ENCODE measurements around the gene RIPOR1.
A peak's percentile ranks its signal among the peaks of the same experiment; 100 is the strongest.
"Not testable (repeated sequence)": the region's sequence is repeated elsewhere in the genome, so short reads cannot be mapped to it uniquely, and the experiment has no call there.

RIPOR1 gene, protein sequence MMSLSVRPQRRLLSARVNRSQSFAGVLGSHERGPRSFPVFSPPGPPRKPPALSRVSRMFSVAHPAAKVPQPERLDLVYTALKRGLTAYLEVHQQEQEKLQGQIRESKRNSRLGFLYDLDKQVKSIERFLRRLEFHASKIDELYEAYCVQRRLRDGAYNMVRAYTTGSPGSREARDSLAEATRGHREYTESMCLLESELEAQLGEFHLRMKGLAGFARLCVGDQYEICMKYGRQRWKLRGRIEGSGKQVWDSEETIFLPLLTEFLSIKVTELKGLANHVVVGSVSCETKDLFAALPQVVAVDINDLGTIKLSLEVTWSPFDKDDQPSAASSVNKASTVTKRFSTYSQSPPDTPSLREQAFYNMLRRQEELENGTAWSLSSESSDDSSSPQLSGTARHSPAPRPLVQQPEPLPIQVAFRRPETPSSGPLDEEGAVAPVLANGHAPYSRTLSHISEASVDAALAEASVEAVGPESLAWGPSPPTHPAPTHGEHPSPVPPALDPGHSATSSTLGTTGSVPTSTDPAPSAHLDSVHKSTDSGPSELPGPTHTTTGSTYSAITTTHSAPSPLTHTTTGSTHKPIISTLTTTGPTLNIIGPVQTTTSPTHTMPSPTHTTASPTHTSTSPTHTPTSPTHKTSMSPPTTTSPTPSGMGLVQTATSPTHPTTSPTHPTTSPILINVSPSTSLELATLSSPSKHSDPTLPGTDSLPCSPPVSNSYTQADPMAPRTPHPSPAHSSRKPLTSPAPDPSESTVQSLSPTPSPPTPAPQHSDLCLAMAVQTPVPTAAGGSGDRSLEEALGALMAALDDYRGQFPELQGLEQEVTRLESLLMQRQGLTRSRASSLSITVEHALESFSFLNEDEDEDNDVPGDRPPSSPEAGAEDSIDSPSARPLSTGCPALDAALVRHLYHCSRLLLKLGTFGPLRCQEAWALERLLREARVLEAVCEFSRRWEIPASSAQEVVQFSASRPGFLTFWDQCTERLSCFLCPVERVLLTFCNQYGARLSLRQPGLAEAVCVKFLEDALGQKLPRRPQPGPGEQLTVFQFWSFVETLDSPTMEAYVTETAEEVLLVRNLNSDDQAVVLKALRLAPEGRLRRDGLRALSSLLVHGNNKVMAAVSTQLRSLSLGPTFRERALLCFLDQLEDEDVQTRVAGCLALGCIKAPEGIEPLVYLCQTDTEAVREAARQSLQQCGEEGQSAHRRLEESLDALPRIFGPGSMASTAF

DNA sequence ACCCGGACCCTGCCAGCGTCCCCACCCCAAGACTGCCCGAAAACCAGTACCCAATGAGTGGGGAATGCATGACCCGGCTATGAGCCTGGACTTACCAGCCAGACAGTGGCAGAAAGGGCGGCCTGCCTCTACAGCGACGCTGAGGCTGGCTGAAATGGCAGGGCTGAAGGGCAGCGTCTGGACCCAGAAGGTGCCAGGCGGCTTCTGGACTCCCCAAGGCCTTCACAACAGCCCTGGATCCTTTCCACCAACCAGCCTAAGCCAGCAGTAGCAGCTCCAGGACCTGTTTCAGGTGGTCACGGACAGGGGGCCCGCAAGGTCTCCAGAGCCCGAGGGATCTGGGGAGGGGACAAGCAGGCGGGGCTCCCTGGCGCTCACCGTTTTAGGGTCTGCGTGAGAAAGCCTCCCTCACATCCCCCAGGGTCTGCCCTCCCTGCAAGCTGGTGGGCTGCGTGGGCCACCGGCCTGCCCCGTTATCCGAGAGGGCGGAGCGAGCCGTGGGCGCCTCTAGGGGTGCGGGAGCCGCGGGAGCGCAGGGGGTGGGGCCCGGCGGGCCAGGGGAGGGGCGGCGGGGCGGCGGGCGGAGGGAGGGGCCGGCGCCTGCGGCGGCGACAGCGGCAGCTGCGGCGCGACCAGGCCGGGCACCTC is at the start of gene RIPOR1:
RIPOR1 (plus strand) TSS at position 608 of the 648 bp plus-strand sequence. CDS start 9,618 bp downstream, outside the sequence.
- DNase-seq, result no peak

DNA sequence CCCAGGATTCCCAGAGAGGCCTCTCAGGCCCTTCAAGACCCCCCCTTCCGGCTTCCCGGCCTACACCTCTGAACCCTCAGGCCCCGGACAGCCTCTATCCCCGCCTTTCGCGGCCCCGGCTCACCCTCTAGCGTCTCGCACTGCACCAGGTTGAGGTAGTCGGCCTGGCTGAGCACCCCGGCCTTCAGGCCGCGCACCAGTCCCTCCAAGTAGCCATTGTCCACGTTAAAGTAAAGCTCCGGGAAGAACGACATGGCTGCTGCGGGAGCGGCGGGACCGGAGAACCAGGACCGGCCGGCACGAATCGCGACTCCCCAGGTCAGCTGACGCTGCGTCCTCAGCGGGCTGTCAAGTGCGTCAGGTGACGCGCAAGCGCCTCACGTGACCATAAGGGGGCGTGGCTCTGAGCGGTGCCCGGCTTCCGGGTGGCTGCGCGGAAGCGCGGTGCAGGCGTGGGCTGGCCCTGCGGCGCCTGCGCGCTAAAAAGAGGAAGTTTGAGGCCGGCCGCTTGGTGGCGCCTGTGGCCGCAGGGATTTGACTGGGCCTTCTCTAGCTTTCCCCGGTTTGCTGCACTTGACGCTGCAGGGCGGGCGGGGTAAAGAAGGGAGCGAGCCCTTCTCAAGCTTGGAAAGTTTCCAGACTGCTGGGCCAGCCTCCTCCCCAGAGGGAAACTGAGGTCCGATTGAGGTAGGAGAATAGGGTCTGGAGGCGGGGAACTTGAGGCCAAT is 47.6 kb upstream of the RIPOR1 start, which contains the start of gene ATP6V0D1:
ATP6V0D1 (minus strand) TSS at position 325 of the 728 bp plus-strand sequence; CDS start at position 254, 71 bp downstream.
- DNase-seq, result peak; percentile 90

DNA sequence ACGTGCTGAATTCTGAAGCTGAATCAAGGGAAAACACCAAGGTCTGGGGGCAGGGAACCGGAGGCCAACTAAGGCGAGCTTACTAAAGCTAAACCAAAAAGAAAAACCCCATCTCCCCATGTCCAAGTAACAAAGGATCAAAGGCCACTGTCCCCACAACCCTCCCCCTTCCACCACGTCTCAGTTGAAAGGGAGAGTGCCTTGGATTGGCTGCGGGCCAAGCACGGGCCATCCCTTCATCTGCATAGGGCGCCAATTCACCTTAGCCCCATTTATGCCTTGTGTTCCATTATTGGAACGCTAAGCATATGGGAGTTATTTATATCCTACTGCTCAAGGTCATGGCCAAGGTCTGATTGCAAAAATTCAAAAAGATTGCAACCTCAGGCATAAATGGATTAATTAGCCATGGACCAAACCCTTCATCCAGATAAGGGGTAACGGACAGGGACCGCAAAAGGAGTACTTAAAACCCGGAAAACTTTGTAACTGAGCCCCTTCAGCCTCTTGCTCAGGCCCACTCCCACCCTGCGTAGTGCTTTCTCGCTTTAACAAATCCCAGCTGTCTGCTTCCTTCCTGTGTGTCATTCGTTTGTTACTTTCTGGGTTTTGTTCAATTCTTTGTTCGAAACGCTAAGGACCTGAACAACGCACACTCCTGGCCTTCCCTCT is 46.9 kb upstream of the RIPOR1 start:
- DNase-seq, result no peak

DNA sequence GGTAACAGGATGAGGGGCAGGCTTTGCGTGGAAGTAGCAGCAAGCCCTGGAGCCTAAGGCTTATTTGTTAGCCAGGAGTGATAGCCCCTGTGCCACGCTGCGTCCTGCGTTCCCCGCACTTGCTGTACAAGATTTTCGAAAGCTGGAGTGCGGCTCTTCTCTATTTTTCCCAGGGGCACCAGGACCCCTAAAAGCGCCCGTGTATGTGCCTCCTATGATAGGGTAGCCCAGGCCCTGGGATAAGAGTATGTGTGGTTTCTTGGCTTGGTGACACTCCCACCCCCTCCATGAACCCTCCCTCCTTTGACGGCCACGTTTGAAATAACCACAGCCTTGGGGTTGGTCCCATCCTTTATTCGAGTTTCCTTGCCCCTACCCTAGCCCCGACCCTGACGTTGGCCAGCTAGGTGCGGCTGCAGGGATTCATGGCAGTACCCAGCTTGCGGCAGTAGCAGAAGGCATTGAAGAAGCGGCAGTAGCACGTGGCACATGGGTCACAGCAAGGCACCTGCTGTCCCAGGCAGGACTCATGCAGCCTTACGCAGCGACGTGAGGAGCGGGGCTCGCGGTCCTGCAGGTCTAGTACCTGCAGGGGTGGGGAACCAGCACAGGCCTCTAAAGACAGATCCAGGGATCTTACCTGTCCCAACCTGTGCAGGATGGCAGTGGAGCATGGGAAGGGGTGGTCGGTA is 46.2 kb upstream of the RIPOR1 start:
- no peak for DNase-seq

DNA sequence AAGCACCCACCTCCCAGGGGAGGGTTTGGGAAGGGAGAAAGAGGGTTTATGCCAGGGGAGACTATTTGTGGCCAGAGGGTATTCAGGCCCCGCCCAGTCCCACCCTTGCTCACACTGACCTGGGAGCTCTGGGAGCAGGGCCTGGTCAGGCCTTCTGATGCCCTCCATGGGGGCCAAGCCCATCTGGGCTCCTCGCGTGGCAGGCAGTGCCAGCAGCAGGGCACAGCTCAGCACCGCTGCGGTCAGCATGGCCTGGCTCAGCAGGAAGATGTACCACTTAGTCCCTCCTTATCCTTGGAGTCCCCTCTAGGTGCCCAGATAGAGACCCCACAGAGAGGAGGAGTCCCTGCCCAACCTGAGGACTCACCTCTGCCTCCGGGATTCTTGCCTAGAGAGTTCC is 45.5 kb upstream of the RIPOR1 start, which contains the start of gene AGRP:
AGRP (minus strand) TSS at position 398 of the 400 bp plus-strand sequence; CDS start at position 249, 149 bp downstream.
- DNase-seq, result no peak

DNA sequence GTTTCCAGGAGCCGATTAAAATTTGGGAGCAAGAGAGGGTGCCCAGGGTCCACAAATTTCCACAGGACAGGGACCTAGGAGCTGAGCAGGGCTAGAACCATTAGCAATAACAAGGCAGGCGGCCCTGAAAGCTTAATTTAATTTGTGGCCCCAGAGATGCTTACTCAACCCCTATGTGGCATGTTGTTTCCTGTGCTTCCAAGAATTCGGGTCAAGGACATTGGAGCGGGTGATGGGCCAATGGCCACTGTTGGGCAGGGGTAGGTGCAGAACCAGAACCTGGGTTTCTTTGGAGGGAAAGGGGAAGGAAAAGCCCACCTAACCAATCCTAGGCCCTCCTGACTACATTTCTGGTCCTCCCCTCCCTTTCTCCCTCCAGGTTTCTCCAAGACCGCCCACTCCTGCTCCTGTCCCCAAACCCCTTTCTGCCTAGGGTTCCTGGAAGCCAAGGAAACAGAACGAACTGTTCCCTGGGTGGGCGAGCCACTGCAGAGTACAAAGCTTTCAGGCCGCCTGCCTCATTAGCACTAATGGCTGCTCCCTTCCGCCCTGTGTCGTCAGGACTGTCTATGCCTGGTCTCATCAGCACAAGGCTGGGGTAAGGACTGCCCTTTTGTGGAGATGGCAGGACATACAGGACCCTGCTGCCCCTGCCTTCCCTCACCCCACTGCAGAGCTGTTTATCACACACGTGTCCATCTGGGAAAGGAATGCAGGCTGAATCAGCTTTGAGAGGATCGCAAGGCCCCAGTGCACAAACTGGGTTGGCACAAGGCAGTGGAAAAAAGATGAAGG is 44.7 kb upstream of the RIPOR1 start:
- DNase-seq, result no peak

DNA sequence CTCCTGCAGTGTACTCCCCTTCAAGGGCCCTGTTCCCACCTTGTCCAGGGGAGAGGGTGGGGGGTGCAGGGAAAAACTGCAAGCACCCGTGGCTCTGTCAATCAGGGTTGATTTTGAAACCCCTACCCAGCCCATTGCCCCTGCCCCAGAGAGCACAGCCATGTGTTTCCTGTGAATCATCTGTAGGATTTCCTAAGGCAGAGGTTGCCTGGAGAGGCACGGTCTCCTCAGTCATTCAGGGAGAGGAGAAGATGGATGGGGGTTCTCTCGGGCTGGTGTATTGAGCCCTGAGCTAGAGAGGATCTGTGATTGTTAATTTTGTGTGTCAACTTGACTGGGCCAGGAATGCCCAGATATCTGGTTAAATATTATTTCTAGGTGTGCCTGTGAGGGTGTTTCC is 41.8 kb upstream of the RIPOR1 start:
- no peak for DNase-seq

DNA sequence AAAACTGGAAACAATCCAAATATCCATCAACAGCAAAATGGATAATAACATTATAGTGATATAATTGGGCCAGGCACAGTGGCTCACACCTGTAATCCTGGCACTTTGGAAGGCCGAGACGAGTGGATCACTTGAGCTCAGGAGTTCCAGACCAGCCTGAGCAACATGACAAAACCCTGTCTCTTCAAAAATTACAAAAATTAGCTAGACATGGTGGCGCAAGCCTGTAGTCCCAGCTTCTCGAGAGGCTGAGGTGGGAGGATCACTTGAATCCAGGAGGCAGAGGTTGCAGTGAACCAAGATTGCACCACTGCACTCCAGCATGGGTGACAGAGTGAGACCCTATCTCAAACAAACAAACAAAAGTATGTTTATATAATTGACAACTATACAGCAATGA is 41.1 kb upstream of the RIPOR1 start:
- DNase-seq, result not testable (repeated sequence)

DNA sequence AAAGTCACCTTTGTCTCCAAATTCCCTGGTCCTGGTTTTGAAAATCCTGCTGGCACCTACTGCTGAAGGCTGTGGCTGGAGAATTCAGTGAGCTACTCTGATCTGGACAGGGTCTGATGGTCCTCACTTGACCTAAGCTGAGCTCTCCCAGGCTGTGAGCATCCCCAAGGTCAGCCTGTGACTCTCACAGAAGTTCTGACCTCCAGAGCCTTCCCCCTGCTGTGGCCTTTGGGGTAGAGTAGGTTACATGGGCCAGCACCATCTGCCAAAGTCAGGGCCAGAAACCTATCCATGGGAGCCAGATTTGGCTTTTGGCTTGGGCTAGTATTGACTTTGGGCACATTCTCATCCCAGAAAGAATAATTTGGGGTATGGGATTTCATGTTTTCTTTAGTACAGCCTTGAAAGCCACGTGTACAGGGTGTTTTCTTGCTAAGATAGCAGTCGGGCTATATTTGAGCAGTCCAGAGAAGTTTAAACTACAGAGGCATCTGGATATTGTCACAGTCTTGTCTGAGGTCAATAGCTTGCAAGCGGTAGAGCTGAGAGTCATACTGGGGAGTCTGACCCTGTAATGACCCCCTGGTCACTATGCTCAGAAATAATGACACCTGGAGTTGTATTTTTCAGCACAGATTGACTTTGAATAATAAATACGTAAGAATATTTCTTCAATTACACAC is 39.1 kb upstream of the RIPOR1 start:
- DNase-seq, result no peak

DNA sequence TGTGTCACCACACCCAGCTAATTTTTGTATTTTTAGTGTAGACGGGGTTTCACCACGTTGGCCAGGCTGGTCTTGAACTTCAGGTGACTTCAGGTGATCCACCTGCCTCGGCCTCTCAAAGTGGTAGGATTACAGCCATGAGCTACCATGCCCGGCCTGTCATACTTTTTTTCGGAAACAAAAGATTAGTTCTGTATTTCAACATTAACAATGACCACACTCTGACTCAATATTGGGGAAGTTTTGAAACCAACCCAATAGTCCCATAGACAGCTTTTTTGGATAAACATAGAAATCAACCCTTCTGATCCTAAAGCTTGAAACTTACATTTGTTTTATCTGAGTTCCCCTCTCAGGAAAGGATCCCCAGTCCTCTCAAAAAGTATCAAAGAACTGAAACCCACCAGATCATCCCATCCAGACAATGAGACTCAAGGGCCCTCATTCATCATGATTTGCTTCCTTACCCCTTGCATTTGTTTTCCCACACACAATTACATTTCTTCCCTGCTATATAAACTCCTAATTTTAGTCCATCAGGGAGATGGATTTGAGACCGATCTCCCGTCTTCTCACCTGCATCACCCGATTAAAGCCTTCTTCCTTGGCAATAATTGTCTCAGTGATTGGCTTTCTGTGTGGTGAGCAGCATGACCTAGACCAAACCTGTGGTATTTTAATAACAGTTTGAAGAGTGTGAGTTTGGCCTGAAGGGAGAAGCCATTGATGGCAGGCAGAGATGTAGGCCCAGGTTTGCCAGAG is 38.1 kb upstream of the RIPOR1 start:
- DNase-seq, result no peak

DNA sequence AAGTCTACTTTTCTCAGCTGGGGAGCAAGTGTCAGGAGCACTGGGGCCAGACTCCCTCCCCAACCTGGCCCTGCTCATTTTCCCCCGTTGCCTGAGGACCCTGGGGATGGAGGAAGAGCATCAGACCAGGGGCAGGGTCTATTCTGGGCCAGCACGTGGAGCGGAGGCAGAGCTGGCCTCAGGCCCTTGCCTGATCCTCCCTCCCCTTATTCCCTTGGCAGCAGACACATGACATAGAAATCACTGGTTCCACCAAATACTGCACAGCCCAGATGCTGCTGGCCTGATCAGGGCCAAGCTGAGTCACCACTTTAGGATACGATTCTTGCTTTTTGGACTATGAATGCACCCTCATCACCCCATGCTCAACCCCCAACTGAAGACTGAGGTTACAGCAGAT is 29.5 kb upstream of the RIPOR1 start:
- no peak for DNase-seq

DNA sequence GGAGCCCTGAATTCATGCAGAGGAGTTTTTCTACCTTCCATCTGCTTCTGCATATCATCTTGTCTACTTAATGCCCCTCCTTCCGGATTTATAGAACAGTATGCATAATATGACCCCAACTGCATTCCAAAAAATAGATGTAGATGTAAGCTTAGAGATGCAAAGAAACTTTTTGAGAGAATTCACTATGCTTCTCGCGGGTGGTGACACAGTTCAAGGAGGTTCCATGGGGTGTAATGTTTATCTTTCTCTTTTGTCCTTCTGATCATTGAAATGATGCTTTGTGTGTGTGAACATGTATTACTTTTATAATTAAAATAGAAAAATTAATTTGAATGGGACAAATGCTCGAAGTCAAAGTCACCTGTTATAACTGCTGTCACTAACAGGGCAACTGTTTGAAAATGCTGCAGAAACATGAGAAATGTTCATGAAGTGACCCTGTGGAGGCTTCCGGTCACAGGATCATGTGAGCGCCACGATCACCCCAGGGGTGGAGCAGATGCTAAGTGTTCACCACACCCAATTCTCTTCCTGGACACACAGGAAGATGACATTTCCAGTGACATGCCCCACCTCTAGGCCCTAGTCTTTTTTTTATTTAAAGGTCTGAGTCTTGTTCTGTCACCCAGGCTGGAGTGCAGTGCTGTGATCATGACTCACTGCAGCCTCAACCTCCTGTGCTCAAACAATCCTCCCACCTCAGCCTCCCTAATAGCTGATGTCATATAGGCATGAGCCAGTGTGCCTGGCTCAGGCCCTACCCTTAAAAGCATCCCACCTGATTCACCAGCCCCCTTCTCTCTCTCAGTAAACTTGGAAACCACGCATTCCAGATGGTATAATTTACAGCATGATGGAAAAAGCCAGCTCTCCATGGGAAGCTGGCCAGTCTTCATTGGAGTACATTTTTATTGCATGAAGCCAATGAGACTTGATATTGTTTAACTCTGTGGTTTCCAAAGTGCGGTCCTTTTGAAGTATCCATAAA is 24.3 kb upstream of the RIPOR1 start:
- no peak for DNase-seq

DNA sequence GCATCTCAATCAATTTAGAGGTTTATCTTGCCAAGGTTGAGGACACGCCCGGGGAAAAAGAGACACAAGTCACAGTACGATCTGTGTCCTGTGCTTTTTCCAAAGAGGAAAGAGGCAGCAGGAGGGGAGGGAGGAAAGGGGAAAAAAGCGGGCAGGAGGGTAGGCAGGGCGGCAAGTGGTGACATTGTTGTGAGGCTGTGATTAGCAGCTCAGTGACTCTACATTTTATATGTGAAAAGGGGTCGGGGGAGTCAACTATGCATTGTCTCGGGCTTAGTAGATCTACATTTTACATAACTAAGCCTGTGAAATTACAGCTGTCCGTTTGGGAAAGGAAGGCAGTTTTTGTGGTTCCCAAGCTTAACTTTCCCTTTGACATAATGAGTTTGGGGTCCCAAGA is 22.2 kb upstream of the RIPOR1 start:
- DNase-seq, result no peak

DNA sequence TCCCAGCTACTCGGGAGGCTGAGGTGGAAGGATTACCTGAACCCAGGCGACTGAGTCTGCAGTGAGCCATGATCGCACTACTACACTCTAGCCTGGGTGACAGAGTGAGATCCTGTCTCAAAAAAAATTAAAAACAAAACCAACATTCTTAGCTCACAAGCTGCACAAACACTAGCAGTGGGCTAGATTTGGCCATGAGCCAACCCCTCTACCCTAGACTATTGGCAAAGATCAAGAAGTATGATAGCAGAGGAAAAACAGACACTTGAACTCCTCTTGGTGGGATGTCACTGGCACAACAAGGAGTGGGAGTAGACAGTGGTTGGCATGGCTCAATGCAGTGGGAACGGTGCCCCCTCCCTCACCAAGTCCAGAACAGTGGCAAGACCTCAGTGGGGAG is 19.6 kb upstream of the RIPOR1 start:
- DNase-seq, result no peak

DNA sequence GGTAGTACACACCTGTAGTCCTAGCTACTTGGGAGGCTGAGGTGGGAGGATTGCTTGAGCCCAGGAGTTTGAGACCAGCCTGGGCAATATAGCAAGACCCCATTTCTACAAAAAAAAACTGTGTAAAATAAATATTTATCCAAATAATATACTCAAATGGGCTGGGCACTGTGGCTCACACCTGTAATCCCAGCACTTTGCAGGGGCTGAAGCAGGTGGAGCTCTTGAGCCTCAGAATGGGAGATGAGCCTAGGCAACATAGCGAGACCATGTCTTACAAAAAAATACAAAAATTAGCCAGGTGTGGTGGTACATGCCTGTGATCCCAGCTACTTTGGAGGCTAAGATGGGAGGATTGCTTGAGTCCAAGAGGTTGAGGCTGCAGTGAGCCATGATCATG is 14.7 kb upstream of the RIPOR1 start:
- not testable (repeated sequence) for DNase-seq

DNA sequence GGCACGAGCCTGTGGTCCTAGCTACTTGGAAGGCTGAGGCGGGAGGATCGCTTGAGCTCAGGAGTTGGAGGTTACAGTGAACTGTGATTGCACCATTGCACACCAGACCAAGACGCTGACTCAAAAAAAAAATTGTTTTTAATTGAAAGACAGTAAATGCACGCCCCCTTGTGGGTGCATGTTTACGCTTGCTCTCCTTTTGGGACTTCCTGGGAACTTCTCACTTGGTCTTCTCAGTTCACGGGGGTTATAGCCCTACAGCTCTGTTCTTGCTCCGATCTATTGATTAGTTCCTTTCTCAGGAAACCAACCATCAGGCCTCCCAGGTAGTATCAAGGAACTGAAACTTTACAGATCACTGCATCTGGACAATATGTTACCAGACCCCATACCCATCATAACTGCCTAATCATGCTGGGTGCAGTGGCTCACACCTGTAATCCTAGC is 14.2 kb upstream of the RIPOR1 start:
- peak; percentile 54 for DNase-seq

All from DMS 273 treated with DMSO at 0.1 percent for 48 hours (cell line).